Tibial artery (tissue), 4 donors: Measurements from ENCODE around the gene HES5.

Experiments used
- DNase-seq, 2 donors: peaks; one replicate each; pipeline ENCODE4 v3.0.0-alpha.2; 2019
- H3K27ac ChIP-seq, 2 donors: fragments of 200-600 bp; sonication (generic) in 1 of 2; 1 replicate in 1 of 2; 2 replicates in 1 of 2; pipeline ENCODE4 v1.5.1; 2018 to 2019; ENCODE audit warnings: mild to moderate bottlenecking in 1 of 2
- H3K27me3 ChIP-seq, 2 donors: fragments of 200-600 bp; sonication (generic) in 1 of 2; one replicate each; pipeline versions ENCODE4 v1.5.1 to v1.6.0; 2016 to 2019
- H3K36me3 ChIP-seq, 3 donors: fragments of 200-600 bp; sonication (generic) in 2 of 3; one replicate each; pipeline ENCODE4 v1.5.1; 2016 to 2019; ENCODE audit warnings: mild to moderate bottlenecking in 2 of 3
- H3K4me1 ChIP-seq, 4 donors: fragments of 200-600 bp; sonication (generic) in 2 of 4; 1 replicate in 3 of 4; 2 replicates in 1 of 4; pipeline ENCODE4 v1.5.1; 2016 to 2019
- H3K4me3 ChIP-seq, 2 donors: fragments of 200-600 bp; sonication (generic) in 1 of 2; 1 replicate in 1 of 2; 2 replicates in 1 of 2; pipeline ENCODE4 v1.5.1; 2018 to 2019; ENCODE audit warnings: mild to moderate bottlenecking in 2 of 2
- H3K9me3 ChIP-seq, 3 donors: fragments of 200-600 bp; sonication (generic) in 1 of 3; one replicate each; pipeline ENCODE4 v1.5.1; 2016 to 2019
- intact Hi-C: fragments of 100-400 bp; cut with DNase I; formaldehyde crosslinking; loops from one replicate; pipeline ENCODE4 v1.15.0; 2023; ENCODE audit warnings: low total_unique reads
- TF ChIP-seq, protein P1 (sequence below), 2 experiments: fragments of 200-600 bp in 1 of 2; fragments of 450-650 bp in 1 of 2; IDR thresholded peaks; one replicate each; pipeline ENCODE4 v1.5.1; 2017 to 2019; ENCODE audit warnings: antibody characterized with exemption in 2 of 2, mild to moderate bottlenecking in 1 of 2, moderate library complexity in 1 of 2

The HES5 gene

DNA sequence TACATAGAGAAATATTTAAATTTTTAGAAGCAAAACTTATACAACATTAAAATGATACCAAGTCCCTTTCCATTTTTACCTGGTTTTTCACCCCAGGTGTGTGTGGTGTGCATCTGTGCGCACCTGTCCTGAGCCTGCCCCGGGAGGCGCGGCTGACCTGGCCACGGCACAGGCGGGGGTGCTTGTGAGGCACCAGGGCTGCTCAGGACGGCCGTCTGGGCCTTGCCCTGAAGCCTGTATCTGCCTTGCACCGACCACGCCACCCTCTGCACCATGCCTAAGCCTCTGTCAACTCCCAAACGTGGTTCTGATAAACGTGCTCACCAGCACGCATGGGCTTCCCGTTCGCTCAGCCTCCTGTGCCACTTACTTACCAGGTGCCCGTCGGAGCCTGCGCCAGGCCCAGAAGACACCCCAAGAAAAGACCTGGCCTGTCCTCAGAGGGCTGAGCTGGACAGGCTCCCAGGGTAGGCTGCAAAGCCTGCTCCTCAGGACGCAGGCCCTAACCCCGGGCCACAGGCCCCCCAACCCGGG lies 24.5 kb downstream of the HES5 start:
- intact Hi-C loops = no loop called here
- TF ChIP-seq, protein P1, sequence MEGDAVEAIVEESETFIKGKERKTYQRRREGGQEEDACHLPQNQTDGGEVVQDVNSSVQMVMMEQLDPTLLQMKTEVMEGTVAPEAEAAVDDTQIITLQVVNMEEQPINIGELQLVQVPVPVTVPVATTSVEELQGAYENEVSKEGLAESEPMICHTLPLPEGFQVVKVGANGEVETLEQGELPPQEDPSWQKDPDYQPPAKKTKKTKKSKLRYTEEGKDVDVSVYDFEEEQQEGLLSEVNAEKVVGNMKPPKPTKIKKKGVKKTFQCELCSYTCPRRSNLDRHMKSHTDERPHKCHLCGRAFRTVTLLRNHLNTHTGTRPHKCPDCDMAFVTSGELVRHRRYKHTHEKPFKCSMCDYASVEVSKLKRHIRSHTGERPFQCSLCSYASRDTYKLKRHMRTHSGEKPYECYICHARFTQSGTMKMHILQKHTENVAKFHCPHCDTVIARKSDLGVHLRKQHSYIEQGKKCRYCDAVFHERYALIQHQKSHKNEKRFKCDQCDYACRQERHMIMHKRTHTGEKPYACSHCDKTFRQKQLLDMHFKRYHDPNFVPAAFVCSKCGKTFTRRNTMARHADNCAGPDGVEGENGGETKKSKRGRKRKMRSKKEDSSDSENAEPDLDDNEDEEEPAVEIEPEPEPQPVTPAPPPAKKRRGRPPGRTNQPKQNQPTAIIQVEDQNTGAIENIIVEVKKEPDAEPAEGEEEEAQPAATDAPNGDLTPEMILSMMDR (IDR thresholded peaks at IDR 0.05) = no peak
- Histone ChIP-seq H3K4me1 (peaks cover 0 to 5% (median 0%) of the 10 kb centered on the region in 4 donors), H3K4me3 (no peak overlapping the region), H3K27me3 (peaks cover 0 to 57% of the 10 kb centered on the region in 2 donors), H3K27ac (no peak overlapping the region), H3K36me3 (peaks cover 30 to 34% (median 33%) of the 10 kb centered on the region in 3 donors), H3K9me3 (no peaks in the 10 kb centered on the region)
- DNase-seq = no peak

DNA sequence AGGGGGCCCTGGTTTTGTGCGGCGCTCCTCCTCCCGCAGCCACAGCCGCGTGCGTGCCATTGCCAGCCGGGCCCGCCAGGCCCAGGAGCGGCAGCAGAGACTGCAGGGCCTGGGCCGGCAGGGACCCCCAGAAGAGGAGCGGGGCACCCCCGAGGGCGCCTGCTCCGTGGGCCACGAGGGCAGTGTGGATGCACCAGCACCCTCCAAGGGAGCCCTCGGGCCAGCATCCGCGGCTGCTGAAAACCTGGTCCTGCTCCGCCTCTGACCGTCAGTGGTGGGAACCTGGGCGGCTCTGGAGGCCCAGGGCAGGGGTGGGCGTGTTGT lies 25.2 kb downstream of the HES5 start:
- no peak for DNase-seq

DNA sequence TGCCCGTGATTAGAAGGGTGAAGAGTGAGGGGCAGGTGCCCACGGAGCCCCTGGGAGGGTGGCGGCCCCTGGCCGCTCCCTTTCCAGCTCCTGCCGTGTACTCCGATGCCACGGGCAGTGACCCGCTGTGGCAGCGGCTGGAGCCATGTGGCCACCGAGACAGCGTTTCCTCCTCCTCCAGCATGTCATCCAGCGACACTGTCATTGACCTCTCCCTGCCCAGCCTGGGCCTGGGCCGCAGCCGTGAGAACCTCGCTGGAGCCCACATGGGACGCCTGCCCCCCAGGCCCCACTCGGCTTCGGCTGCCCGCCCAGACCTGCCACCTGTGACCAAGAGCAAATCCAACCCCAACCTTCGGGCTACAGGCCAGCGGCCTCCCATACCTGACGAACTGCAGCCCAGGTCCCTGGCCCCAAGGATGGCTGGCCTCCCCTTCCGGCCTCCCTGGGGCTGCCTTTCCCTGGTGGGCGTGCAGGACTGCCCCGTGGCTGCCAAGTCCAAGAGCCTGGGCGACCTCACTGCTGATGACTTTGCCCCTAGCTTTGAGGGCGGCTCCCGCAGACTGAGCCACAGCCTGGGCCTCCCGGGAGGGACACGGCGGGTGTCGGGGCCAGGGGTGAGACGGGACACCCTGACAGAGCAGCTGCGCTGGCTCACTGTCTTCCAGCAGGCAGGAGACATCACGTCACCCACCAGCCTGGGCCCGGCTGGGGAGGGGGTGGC lies 25.7 kb downstream of the HES5 start:
- no peak for DNase-seq
- no peak overlapping the region for H3K27ac ChIP-seq
- peaks cover 18 to 23% (median 22%) of the 10 kb centered on the region in 3 donors for H3K36me3 ChIP-seq
- intact Hi-C loops = loop anchor here (5.0 kb wide), 1 partner anchor 67 kb away; no protein-coding TSS in a partner anchor
- H3K9me3 ChIP-seq = no peaks in the 10 kb centered on the region
- no peak overlapping the region for H3K4me3 ChIP-seq
- TF ChIP-seq, protein P1 (IDR thresholded peaks at IDR 0.05) = no peak
- H3K27me3 ChIP-seq = peaks cover 0 to 67% of the 10 kb centered on the region in 2 donors
- H3K4me1 ChIP-seq = peaks cover 0 to 5% (median 0%) of the 10 kb centered on the region in 4 donors

More for the DNA sequence above, 25.2 kb downstream of the HES5 start:
- no peaks in the 10 kb centered on the region for H3K9me3 ChIP-seq
- TF ChIP-seq, protein P1 (IDR thresholded peaks at IDR 0.05) = no peak
- H3K27ac ChIP-seq = no peak overlapping the region
- H3K36me3 ChIP-seq = peaks cover 24 to 28% (median 27%) of the 10 kb centered on the region in 3 donors
- peaks cover 0 to 62% of the 10 kb centered on the region in 2 donors for H3K27me3 ChIP-seq
- intact Hi-C loops = loop anchor here (5.0 kb wide), 1 partner anchor 68 kb away; no protein-coding TSS in a partner anchor
- peaks cover 0 to 5% (median 0%) of the 10 kb centered on the region in 4 donors for H3K4me1 ChIP-seq
- no peak overlapping the region for H3K4me3 ChIP-seq

DNA sequence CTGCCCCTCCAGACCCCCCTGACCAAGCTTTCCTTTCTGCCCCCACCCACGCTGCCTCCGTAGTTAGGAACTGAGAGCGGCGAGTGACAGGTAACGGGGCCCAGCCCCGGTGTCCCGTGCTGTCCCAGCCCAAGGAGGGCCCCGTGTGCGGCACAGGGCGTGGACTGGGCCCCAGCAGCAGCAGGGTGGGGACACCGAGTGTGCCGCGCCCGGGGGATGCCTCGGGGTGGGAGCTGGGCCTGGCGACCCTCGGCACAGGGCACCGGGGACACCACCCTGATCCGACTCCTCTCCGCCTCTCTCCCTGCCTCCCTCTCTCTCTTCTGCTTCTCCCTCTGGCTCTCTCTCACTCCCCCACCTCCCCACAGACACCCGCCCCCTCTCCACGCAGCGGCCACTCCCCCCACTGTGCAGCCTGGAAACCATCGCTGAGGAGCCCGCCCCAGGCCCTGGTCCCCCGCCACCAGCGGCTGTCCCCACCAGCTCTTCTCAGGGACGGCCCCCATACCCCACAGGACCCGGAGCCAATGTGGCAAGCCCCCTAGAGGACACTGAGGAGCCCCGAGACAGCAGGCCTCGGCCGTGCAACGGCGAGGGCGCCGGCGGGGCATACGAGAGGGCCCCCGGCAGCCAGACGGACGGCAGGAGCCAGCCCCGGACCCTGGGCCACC lies 26.4 kb downstream of the HES5 start:
- no peak for DNase-seq
- peaks cover 0 to 74% of the 10 kb centered on the region in 2 donors for H3K27me3 ChIP-seq
- TF ChIP-seq, protein P1 (IDR thresholded peaks at IDR 0.05) = no peak
- H3K4me1 ChIP-seq = peaks cover 0 to 5% (median 0%) of the 10 kb centered on the region in 4 donors
- H3K27ac ChIP-seq = no peak overlapping the region
- no peak overlapping the region for H3K4me3 ChIP-seq
- intact Hi-C loops = loop anchor here (5.0 kb wide), 1 partner anchor 66 kb away; no protein-coding TSS in a partner anchor
- peaks cover 11 to 16% (median 15%) of the 10 kb centered on the region in 3 donors for H3K36me3 ChIP-seq
- no peaks in the 10 kb centered on the region for H3K9me3 ChIP-seq

DNA sequence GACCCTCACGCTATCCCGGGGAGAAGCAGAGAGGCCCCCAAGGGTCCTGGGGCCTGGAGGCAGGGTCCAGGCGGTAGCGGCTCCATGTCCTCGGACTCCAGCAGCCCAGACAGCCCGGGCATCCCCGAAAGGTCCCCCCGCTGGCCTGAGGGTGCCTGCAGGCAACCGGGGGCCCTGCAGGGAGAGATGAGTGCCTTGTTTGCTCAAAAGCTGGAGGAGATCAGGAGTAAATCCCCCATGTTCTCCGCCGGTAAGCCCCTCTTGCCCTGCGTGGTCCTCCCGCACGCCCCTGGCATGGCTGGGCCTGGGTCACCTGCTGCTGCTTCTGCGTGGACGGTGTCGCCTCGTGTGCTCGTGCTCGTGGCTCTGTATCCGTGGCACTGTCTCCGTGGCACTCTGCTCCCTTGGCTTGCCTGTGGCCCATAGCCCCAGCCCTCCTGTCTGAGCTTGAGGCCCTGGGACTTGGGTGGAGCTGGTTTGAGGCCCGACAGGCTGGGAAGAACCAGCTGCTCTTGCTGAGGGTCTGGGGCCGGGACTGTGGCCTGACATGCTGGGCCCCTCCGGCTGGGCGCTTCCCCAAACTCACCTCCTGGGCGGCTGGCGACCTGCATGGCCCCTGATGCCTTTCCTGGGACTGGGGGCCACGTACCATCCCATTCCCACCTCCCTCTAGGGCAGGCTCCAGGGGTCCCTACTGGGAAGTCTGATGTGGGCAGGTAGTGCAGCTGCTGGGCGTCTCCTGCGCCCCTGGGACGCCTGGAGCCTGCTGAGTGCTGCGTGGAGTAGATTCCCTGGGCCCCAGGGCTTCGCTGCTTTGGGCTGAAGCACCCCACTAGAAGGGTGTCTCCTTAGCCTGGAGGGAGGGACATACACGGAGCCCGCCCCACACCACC lies 27.2 kb downstream of the HES5 start:
- no peaks in the 10 kb centered on the region for H3K9me3 ChIP-seq
- peaks cover 0 to 5% (median 0%) of the 10 kb centered on the region in 4 donors for H3K4me1 ChIP-seq
- H3K36me3 ChIP-seq = peaks cover 4 to 8% (median 7%) of the 10 kb centered on the region in 3 donors
- no peak overlapping the region for H3K27ac ChIP-seq
- DNase-seq = no peak
- H3K27me3 ChIP-seq = peaks cover 0 to 82% of the 10 kb centered on the region in 2 donors
- H3K4me3 ChIP-seq = no peak overlapping the region
- intact Hi-C loops = loop anchor here (5.0 kb wide), 1 partner anchor 66 kb away; no protein-coding TSS in a partner anchor
- TF ChIP-seq, protein P1 (IDR thresholded peaks at IDR 0.05) = no peak
